ENCODE data around the gene PPP1R2C. TPM values are rescaled to one million over a fixed set of nuclear protein-coding genes. Genes with fewer than 3 reads are reported as not detected.

The PPP1R2C gene
- total RNA-seq, 1 donor from 2014 or later = not detected

DNA sequence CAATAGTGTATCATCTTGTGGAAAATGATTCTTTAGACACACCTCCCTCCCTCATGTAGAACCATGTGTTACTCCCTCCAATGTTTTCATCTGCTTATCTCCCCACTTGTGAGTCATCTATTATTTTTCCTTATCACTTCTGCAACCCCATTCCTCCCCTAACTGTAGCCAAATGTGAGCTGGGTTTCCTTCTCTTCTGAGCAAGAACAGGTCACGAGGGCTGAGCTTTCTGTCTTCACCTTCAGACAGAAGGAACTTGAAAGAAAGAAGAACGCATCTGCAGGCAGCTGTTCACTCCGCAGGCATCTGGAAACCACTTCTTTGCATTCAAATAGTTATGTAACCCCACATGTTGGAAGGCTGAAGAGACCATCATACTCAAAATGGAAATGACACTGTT, 1.8 kb downstream of the PPP1R2C start:
- H3F3A ChIP-seq (ENCODE audit: low read depth) = peaks cover 4% of the 10 kb centered on the region
- H3K9me3 ChIP-seq (ENCODE audit: low read depth) = no peaks in the 10 kb centered on the region
- TF ChIP-seq EZH2phosphoT487 (IDR thresholded peaks at IDR 0.05) (no peak), CTCF (IDR thresholded peaks at IDR 0.05) (no peak), EZH2 (IDR thresholded peaks at IDR 0.05) (no peak)
- H3K27ac Mint-ChIP-seq = no peak overlapping the region
- H3K27ac ChIP-seq = no peak overlapping the region
- H3K79me2 ChIP-seq (ENCODE audit: low read depth) = no peaks in the 10 kb centered on the region
- no peaks in the 10 kb centered on the region for H3K36me3 ChIP-seq
- H3K9me3 Mint-ChIP-seq = peaks cover 7% of the 10 kb centered on the region
- H3K4me1 Mint-ChIP-seq = peaks cover 4% of the 10 kb centered on the region
- no peak overlapping the region for H3K4me3 ChIP-seq
- no peaks in the 10 kb centered on the region for H3K27me3 ChIP-seq
- H4K20me1 ChIP-seq (ENCODE audit: low read depth) = no peaks in the 10 kb centered on the region
- no peak for DNase-seq (ENCODE audit: low spot score)
- no peaks in the 10 kb centered on the region for H3K36me3 Mint-ChIP-seq
- H2AFZ ChIP-seq (replicated peaks) = no peak overlapping the region
- no peaks in the 10 kb centered on the region for H3K27me3 Mint-ChIP-seq (ENCODE audit: insufficient read depth, low read depth)
- H3K4me1 ChIP-seq = no peaks in the 10 kb centered on the region
- H3K4me3 Mint-ChIP-seq = no peak overlapping the region
- H3K4me2 ChIP-seq = no peak overlapping the region
- no peak overlapping the region for H3K9ac ChIP-seq

- no peaks in the 10 kb centered on the region for H4K20me1 ChIP-seq (ENCODE audit: low read depth)
- H3K36me3 ChIP-seq = no peaks in the 10 kb centered on the region
- H3K4me1 ChIP-seq = no peaks in the 10 kb centered on the region
- no peak overlapping the region for H3K4me2 ChIP-seq
- H3K9me3 ChIP-seq (ENCODE audit: low read depth) = no peaks in the 10 kb centered on the region
- H3K9ac ChIP-seq = no peak overlapping the region
- TF ChIP-seq EZH2 (IDR thresholded peaks at IDR 0.05) (no peak), CTCF (IDR thresholded peaks at IDR 0.05) (no peak), EZH2phosphoT487 (IDR thresholded peaks at IDR 0.05) (no peak)
- no peaks in the 10 kb centered on the region for H3K27me3 Mint-ChIP-seq (ENCODE audit: insufficient read depth, low read depth)
- no peaks in the 10 kb centered on the region for H3K4me1 Mint-ChIP-seq
- no peak overlapping the region for H3K4me3 Mint-ChIP-seq
- DNase-seq (ENCODE audit: low spot score) = no peak
- H3K36me3 Mint-ChIP-seq = no peaks in the 10 kb centered on the region
- H3K27ac ChIP-seq = no peak overlapping the region
- no peak overlapping the region for H3K4me3 ChIP-seq
- H3K79me2 ChIP-seq (ENCODE audit: low read depth) = no peaks in the 10 kb centered on the region
- no peak overlapping the region for H2AFZ ChIP-seq (replicated peaks)
- H3F3A ChIP-seq (ENCODE audit: low read depth) = no peaks in the 10 kb centered on the region
- no peak overlapping the region for H3K27ac Mint-ChIP-seq
- peaks cover 11% of the 10 kb centered on the region for H3K9me3 Mint-ChIP-seq
- H3K27me3 ChIP-seq = no peaks in the 10 kb centered on the region
These were observed 5.1 kb downstream of the PPP1R2C start for GRCh38 chrX:42772874-42773273.

- Mint-ChIP-seq H3K27me3 (ENCODE audit: insufficient read depth, low read depth) (no peaks in the 10 kb centered on the region), H3K36me3 (no peaks in the 10 kb centered on the region), H3K9me3 (peaks cover 7% of the 10 kb centered on the region), H3K4me1 (no peaks in the 10 kb centered on the region), H3K27ac (no peak overlapping the region), H3K4me3 (no peak overlapping the region)
- H3K36me3 ChIP-seq = no peaks in the 10 kb centered on the region
- H3K4me2 ChIP-seq = no peak overlapping the region
- H3K4me1 ChIP-seq = no peaks in the 10 kb centered on the region
- no peak overlapping the region for H2AFZ ChIP-seq (replicated peaks)
- no peaks in the 10 kb centered on the region for H3F3A ChIP-seq (ENCODE audit: low read depth)
- H3K79me2 ChIP-seq (ENCODE audit: low read depth) = no peaks in the 10 kb centered on the region
- H3K9ac ChIP-seq = no peak overlapping the region
- H4K20me1 ChIP-seq (ENCODE audit: low read depth) = no peaks in the 10 kb centered on the region
- TF ChIP-seq EZH2phosphoT487 (IDR thresholded peaks at IDR 0.05) (no peak), CTCF (IDR thresholded peaks at IDR 0.05) (no peak), EZH2 (IDR thresholded peaks at IDR 0.05) (no peak)
- no peaks in the 10 kb centered on the region for H3K27me3 ChIP-seq
- H3K9me3 ChIP-seq (ENCODE audit: low read depth) = no peaks in the 10 kb centered on the region
- no peak overlapping the region for H3K27ac ChIP-seq
- H3K4me3 ChIP-seq = no peak overlapping the region
- no peak for DNase-seq (ENCODE audit: low spot score)
These were observed 6.2 kb downstream of the PPP1R2C start for GRCh38 chrX:42771506-42772335.

Data from neural progenitor cell (in vitro differentiated cells).